Natural killer cell treated with Interleukin-12 subunit alpha and Interleukin-12 subunit beta and Interleukin-15 and Interleukin-18, amount 100 ng/mL, for 72 hours (primary cell): ENCODE results near the gene RABL2A. TPM values are rescaled to one million over a fixed set of nuclear protein-coding genes. Genes with fewer than 3 reads are reported as not detected.
"Not testable (repeated sequence)": the region's sequence is repeated elsewhere in the genome, so short reads cannot be mapped to it uniquely, and the experiment has no call there.

Source experiments
- ATAC-seq, 2 donors: fragments of 150-1000 bp; cut with Tn5 transposase in 1 of 2; sonication (Bioruptor Pico), chemical (Tn5 transposase) in 1 of 2; 2 replicates each; pipeline ENCODE4 v1.10.0; 2021
- DNase-seq: peaks from one replicate; pipeline ENCODE4 v3.0.0; 2022; ENCODE audit warnings: low spot score
- H3K27ac Mint-ChIP-seq, 2 donors: 1 replicate in 1 of 2; 2 replicates in 1 of 2; pipeline ENCODE4 v1.8.0; 2022; ENCODE audit warnings: mixed read lengths in 2 of 2, mild to moderate bottlenecking in 1 of 2, moderate library complexity in 1 of 2
- H3K27me3 Mint-ChIP-seq, 2 donors: 1 replicate in 1 of 2; 2 replicates in 1 of 2; pipeline ENCODE4 v1.8.0; 2022; ENCODE audit warnings: mixed read lengths in 2 of 2
- H3K36me3 Mint-ChIP-seq: one replicate; pipeline ENCODE4 v1.8.0; 2022; ENCODE audit warnings: mixed read lengths
- H3K4me1 Mint-ChIP-seq, 2 donors: 1 replicate in 1 of 2; 2 replicates in 1 of 2; pipeline ENCODE4 v1.8.0; 2022; ENCODE audit warnings: low read depth in 2 of 2, mixed read lengths in 2 of 2, mild to moderate bottlenecking in 1 of 2
- H3K4me3 Mint-ChIP-seq: one replicate; pipeline ENCODE4 v1.8.0; 2022; ENCODE audit warnings: mixed read lengths
- H3K9me3 Mint-ChIP-seq: 2 replicates; pipeline ENCODE4 v1.8.0; 2022; ENCODE audit warnings: mixed read lengths
- total RNA-seq, 2 donors: library from RNA; stranded (reverse); gene quantifications; one replicate each; pipeline ENCODE4 v1.2.3, GENCODE V29; 2022

Gene RABL2A
- total RNA-seq, 2 donors from 2014 or later, result 9.5 to 11.1 TPM

- Mint-ChIP-seq H3K9me3 (no peaks in the 10 kb centered on the region), H3K4me3 (no peak overlapping the region), H3K36me3 (no peaks in the 10 kb centered on the region), H3K27ac (no peak overlapping the region), H3K27me3 (peaks cover 0 to 3% of the 10 kb centered on the region in 2 donors), H3K4me1 (peaks cover 0 to 18% of the 10 kb centered on the region in 2 donors)
- DNase-seq, result no peak
- no peak for ATAC-seq
Measured at GRCh38 chr2:113677330-113677729, 50.3 kb downstream of the RABL2A start.

DNA sequence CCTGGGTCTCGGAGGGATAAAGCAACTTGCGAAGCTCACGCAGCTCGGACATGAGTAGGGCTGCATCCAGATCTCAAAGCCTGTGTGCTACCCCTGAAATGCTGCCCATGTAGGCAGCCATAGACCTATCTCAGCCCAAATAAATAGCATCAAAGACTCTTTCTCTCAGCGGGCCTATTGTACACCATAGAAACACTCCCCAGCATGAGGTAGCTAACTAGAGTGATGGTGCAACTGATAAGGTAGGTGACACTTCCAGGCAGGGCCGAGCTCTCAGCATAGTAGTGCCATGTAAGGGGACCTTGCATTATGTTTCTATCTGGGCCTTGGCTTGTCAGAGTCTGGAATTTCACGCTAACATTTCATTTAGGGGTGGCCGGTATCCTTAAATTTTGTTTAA, 52.4 kb downstream of the RABL2A start:
- DNase-seq, result no peak
- no peak overlapping the region for H3K4me3 Mint-ChIP-seq
- H3K4me1 Mint-ChIP-seq, result peaks cover 0 to 12% of the 10 kb centered on the region in 2 donors
- H3K27me3 Mint-ChIP-seq, result peaks cover 0 to 3% of the 10 kb centered on the region in 2 donors
- H3K9me3 Mint-ChIP-seq, result no peaks in the 10 kb centered on the region
- ATAC-seq, result no peak
- H3K36me3 Mint-ChIP-seq, result no peaks in the 10 kb centered on the region
- no peak overlapping the region for H3K27ac Mint-ChIP-seq

DNA sequence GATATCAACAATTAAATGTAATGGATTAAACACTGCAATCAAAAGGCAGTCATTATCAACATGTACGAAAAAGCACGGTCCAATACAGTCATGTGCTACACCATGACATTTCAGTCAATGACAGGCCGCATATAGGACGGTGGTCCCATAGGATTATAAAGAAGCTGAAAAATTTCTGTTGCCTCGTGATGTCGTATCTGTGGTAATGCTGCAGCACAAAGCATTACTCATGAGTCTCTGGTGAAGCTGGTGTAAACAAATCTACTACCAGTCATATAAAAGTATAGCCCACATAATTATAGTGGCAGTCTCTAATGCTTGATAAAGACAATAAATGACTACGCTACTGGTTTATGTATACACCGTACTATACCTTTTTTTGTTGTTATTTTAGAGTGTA, 58.4 kb downstream of the RABL2A start:
- H3K27me3 Mint-ChIP-seq, result peaks cover 0 to 3% of the 10 kb centered on the region in 2 donors
- no peak for DNase-seq
- no peaks in the 10 kb centered on the region for H3K36me3 Mint-ChIP-seq
- no peak overlapping the region for H3K4me3 Mint-ChIP-seq
- H3K27ac Mint-ChIP-seq, result no peak overlapping the region
- no peak for ATAC-seq
- no peaks in the 10 kb centered on the region for H3K4me1 Mint-ChIP-seq
- no peaks in the 10 kb centered on the region for H3K9me3 Mint-ChIP-seq

GRCh38 chr2:113686537-113686936, 59.5 kb downstream of the RABL2A start:
- no peak overlapping the region for H3K4me3 Mint-ChIP-seq
- no peak overlapping the region for H3K27ac Mint-ChIP-seq
- H3K27me3 Mint-ChIP-seq, result peaks cover 0 to 3% of the 10 kb centered on the region in 2 donors
- H3K36me3 Mint-ChIP-seq, result no peaks in the 10 kb centered on the region
- no peaks in the 10 kb centered on the region for H3K4me1 Mint-ChIP-seq
- DNase-seq (no peak), ATAC-seq (no peak)
- H3K9me3 Mint-ChIP-seq, result no peaks in the 10 kb centered on the region

DNA sequence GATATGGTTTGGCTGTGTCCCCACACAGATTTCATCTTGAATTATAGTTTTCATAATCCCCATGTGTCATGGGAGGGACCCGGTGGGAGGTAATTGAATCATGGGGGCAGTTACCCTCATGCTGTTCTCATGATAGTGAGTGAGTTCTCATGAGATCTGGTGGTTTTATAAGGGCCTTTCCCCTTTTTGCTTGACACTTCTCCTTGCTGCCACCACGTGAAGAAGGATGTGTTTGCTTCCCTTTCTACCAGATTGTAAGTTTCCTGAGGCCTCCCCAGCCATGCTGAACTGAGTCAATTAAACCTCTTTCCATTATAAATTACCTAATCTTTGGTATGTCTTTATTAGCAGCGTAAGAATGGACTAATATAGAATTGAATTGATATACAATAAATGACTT, 63.8 kb downstream of the RABL2A start:
- not testable (repeated sequence) for H3K27me3 Mint-ChIP-seq, DNase-seq, H3K4me3 Mint-ChIP-seq, H3K36me3 Mint-ChIP-seq, ATAC-seq, H3K27ac Mint-ChIP-seq, H3K9me3 Mint-ChIP-seq
- peaks cover 24 to 27% of the 10 kb centered on the region in 2 donors for H3K4me1 Mint-ChIP-seq

Other genes starting within 250 kb of the RABL2A start
- gene ZNG1B, start 189.6 kb upstream of the RABL2A start, total RNA-seq, result 10 to 100 TPM; 36.6 to 47.7 TPM
- under 1 TPM; 0.17 to 0.31 TPM for gene FOXD4L1, start 128.6 kb upstream of the RABL2A start, total RNA-seq
- 10 to 100 TPM; 27.3 to 39.7 TPM for gene SLC35F5, start 129.4 kb downstream of the RABL2A start, total RNA-seq